GM19324 (cell line): ENCODE data around the gene RMI2.
"Not testable (repeated sequence)": the region's sequence is repeated elsewhere in the genome, so short reads cannot be mapped to it uniquely, and the experiment has no call there.

ENCODE experiments used
- ATAC-seq: cut with Tn5 transposase; IDR thresholded peaks from one replicate; pipeline ENCODE4 v1.9.1; 2021; ENCODE audit warnings: mild to moderate bottlenecking, moderate library complexity; ENCODE audit not compliant: unreplicated experiment, low FRiP score

Gene RMI2

GRCh38 chr16:11350921-11351335 lies 5.7 kb downstream of the RMI2 start:
- no peak for ATAC-seq

GRCh38 chr16:11353158-11353557 lies 7.9 kb downstream of the RMI2 start:
- no peak for ATAC-seq

GRCh38 chr16:11354407-11354732 lies 9.1 kb downstream of the RMI2 start:
- ATAC-seq: peak; percentile 27

- peak; percentile 72 for ATAC-seq
Measured at GRCh38 chr16:11354733-11355574, 9.7 kb downstream of the RMI2 start.

- no peak for ATAC-seq
Measured at GRCh38 chr16:11355862-11356261, 10.6 kb downstream of the RMI2 start.

GRCh38 chr16:11356573-11357331 lies 11.5 kb downstream of the RMI2 start:
- ATAC-seq: no peak

- no peak for ATAC-seq
Measured at GRCh38 chr16:11358531-11358930, 13.3 kb downstream of the RMI2 start.

GRCh38 chr16:11359370-11359769 lies 14.1 kb downstream of the RMI2 start:
- ATAC-seq: no peak

- ATAC-seq: no peak
Measured at GRCh38 chr16:11360641-11361373, 15.5 kb downstream of the RMI2 start.

GRCh38 chr16:11361701-11362451 lies 16.6 kb downstream of the RMI2 start:
- ATAC-seq: peak; percentile 40

GRCh38 chr16:11363927-11364258 lies 18.6 kb downstream of the RMI2 start:
- ATAC-seq: no peak

GRCh38 chr16:11367483-11367906 lies 22.2 kb downstream of the RMI2 start:
- ATAC-seq: no peak

GRCh38 chr16:11370084-11370931 lies 25.0 kb downstream of the RMI2 start:
- peak; percentile 65 for ATAC-seq

- not testable (repeated sequence) for ATAC-seq
Measured at GRCh38 chr16:11370932-11371279, 25.6 kb downstream of the RMI2 start.

GRCh38 chr16:11372073-11372828 lies 27.0 kb downstream of the RMI2 start:
- ATAC-seq: no peak

- no peak for ATAC-seq
Measured at GRCh38 chr16:11372829-11373306, 27.6 kb downstream of the RMI2 start.

GRCh38 chr16:11374255-11374654 lies 29.0 kb downstream of the RMI2 start:
- no peak for ATAC-seq

- ATAC-seq: no peak
Measured at GRCh38 chr16:11377154-11377553, 31.9 kb downstream of the RMI2 start.

GRCh38 chr16:11378951-11379350 lies 33.7 kb downstream of the RMI2 start:
- not testable (repeated sequence) for ATAC-seq
